ENCODE results near the gene WASL.
"Not testable (repeated sequence)": the region's sequence is repeated elsewhere in the genome, so short reads cannot be mapped to it uniquely, and the experiment has no call there.

WASL gene

GRCh38 chr7:123734498-123734897 is 14.3 kb downstream of the WASL start:
- no peak for DNase-seq (ENCODE audit: low read depth in 2 of 2, low spot score in 1 of 2)

GRCh38 chr7:123732413-123733091 is 16.3 kb downstream of the WASL start:
- no peak for DNase-seq (ENCODE audit: low read depth in 2 of 2, low spot score in 1 of 2)

GRCh38 chr7:123729218-123729578 is 19.6 kb downstream of the WASL start:
- DNase-seq (ENCODE audit: low read depth in 2 of 2, low spot score in 1 of 2) = no peak

GRCh38 chr7:123727071-123727837 is 21.5 kb downstream of the WASL start:
- no peak for DNase-seq (ENCODE audit: low read depth in 2 of 2, low spot score in 1 of 2)

- no peak for DNase-seq (ENCODE audit: low read depth in 2 of 2, low spot score in 1 of 2)
Observed at GRCh38 chr7:123725586-123726171, 23.1 kb downstream of the WASL start.

- no peak for DNase-seq (ENCODE audit: low read depth in 2 of 2, low spot score in 1 of 2)
Observed at GRCh38 chr7:123724817-123725253, 24.0 kb downstream of the WASL start.

DNA sequence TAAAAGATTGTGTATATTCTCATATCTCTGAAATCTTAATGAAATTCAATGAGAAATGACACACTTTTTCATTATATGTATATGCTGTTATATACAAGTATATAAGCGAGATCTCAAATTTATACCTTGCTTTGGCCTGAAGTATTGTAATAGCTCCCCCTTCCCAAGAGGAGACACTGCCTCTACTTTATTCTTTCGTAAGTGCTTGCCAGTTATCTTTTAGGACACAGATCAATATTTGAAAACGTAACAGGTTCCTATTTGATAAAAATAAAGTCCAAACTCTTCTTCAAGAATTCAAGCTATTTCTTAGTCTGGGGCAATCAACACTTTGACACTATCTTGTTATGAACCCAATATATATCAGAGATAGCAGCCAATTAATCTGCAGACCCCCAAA is 24.9 kb downstream of the WASL start:
- no peak for DNase-seq (ENCODE audit: low read depth in 2 of 2, low spot score in 1 of 2)

DNA sequence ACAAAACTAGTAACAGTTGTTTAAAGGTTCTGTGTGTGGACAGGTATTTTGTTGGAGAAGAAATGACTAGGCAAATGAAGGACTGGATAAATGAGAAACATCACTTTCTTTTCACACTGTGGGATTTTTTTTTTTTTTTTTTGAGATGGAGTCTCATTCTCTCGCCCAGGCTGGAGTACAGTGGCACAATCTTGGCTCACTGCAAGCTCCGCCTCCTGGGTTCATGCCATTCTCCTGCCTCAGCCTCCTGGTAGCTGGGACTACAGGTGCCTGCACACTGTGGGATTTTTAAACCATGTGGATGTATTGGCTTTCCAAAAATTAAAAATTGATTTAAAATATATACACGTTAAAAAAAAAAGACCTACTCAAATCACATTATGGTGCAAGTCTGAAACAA is 28.3 kb downstream of the WASL start:
- DNase-seq (ENCODE audit: low read depth in 2 of 2, low spot score in 1 of 2) = not testable (repeated sequence)

GRCh38 chr7:123719197-123719721 is 29.5 kb downstream of the WASL start:
- DNase-seq (ENCODE audit: low read depth in 2 of 2, low spot score in 1 of 2) = no peak

GRCh38 chr7:123718773-123719172 is 30.0 kb downstream of the WASL start:
- no peak for DNase-seq (ENCODE audit: low read depth in 2 of 2, low spot score in 1 of 2)

- no peak for DNase-seq (ENCODE audit: low read depth in 2 of 2, low spot score in 1 of 2)
Observed at GRCh38 chr7:123717689-123718088, 31.1 kb downstream of the WASL start.

DNA sequence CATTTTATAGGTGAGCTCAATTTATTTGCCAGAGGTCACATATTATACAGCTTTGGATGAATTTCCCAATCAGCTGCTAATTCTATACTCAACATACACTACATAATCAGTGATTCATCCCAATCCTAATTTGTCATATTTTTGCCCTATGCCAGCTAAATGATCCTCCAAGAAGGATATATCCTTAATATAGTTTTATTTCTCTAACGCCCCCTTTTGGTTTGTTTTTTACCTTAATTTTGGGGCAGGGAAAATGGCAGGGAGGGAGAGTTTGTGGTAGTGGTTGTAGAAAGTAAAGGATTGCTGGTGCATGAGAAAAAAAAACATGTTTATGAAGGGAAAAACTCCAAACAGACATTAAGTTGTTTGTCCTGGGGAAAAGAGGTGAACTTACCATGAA is 31.9 kb downstream of the WASL start:
- DNase-seq (ENCODE audit: low read depth in 2 of 2, low spot score in 1 of 2) = no peak

DNA sequence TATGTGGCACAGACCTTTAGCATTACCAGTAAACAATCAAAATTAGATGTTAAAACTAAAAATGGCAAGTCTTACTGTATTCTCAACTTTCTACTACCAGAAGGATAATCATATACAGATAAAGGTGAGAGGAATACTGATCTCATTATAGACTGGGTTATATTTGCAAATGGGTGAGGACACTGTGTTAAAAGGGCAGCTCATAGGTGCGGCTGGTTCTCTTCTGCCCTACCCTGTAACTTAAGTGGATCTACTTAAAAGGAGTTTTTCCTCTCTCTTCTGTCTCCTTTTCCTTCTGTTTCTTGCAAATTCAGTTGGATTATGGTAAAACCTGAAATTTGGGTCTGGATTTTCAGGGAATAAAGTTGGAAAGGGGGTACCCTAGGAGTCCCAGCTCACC is 33.0 kb downstream of the WASL start:
- no peak for DNase-seq (ENCODE audit: low read depth in 2 of 2, low spot score in 1 of 2)

- DNase-seq (ENCODE audit: low read depth in 2 of 2, low spot score in 1 of 2) = no peak
Observed at GRCh38 chr7:123715198-123715597, 33.6 kb downstream of the WASL start.

DNA sequence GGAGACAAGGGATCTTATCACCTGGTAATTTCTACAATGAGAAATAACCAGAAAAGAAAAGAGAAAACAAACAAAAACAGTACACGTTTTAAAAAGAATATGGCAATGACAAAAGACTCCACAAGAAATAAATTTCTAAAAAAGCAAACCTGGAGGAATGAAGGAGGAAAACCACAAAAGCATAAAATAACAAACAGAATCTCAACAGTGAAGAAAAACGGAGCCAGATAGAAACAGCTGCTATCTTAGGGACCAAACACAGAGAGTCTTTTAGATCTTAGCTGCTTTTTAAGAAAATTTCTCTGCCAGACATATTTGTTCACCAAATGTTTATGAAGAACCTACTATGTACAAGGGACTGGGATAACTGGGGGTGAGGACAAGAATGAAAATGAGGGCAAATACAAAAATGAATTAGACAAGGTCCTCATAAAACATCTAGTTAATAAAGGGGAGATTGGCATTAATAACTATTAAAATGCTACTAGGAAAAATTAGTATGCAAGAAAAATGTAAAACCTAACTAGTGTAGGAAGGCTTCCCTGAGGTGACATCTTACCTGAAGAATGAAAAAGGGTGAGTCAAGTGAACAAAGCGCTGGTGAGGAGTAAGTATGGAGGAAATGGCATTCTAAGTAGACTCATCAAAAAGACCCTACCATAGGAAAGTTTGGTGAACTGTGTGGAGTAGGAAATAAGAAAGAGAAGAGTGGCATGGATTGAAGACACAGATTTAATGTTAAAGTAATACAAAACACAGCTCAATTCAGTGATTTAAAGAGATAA is 34.3 kb downstream of the WASL start:
- DNase-seq (ENCODE audit: low read depth in 2 of 2, low spot score in 1 of 2) = no peak

GRCh38 chr7:123712619-123713018 is 36.2 kb downstream of the WASL start:
- no peak for DNase-seq (ENCODE audit: low read depth in 2 of 2, low spot score in 1 of 2)

GRCh38 chr7:123711832-123712293 is 36.9 kb downstream of the WASL start:
- no peak for DNase-seq (ENCODE audit: low read depth in 2 of 2, low spot score in 1 of 2)

- DNase-seq (ENCODE audit: low read depth in 2 of 2, low spot score in 1 of 2) = no peak
Observed at GRCh38 chr7:123710683-123711082, 38.1 kb downstream of the WASL start.

DNA sequence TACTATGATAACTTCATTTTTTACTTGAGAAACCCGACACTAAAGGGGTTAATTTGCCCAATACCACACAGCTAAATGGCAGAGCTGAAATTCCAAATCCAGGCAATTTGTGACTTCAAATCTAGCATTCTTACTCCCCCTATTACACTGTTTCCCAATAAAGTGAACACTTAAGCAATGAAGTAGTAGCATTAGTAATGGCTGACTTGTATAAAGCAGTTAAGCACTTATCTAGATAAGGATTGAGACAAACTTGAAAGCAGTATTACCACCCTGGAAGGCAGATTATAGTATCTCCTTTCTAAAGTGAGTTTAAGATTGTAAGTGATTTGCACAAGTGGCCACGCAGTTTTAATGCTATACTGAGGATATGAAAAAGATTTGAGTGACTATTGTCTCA is 39.3 kb downstream of the WASL start:
- DNase-seq (ENCODE audit: low read depth in 2 of 2, low spot score in 1 of 2) = no peak

DNA sequence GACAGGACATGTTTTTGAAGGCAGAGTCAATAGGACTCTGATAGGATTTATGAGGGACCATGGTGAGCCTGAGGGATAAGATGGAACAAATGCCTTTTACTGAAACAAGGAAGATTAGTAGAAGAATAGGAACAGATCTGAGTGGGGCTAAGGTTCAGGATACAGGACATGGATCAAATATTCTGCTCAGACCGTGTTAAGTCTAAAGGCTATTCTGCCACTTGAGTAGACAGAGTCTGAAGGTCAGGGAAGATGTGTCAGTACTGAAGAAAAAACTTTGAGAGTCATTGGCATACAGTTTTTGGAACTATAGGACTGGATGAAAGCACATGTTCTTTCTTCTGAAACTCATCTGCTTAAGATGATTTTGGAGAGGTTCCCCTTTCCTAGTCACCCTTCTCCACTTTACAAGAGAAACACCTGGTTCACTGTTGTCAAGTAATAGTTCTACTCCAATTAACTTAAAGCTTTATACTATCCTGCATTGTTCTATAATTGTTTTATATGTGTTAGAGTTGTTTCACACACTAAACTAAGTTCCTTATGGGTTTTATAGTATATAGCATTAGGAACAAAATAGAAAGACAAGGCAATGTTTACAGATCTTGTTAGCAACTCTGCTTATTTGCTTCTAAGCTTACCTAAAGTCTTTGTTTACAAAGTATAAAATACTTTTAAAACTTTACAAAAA is 43.4 kb downstream of the WASL start:
- DNase-seq (ENCODE audit: low read depth in 2 of 2, low spot score in 1 of 2) = no peak
